DND-41 (cell line): ENCODE results near the gene PRRT2.
"Not testable (repeated sequence)": the region's sequence is repeated elsewhere in the genome, so short reads cannot be mapped to it uniquely, and the experiment has no call there.

Experiments used
- EZH2 ChIP-seq: IDR thresholded peaks from 3 replicates; pipeline ENCODE4 v1.6.1; 2012; ENCODE audit warnings: borderline replicate concordance, low read depth, mild to moderate bottlenecking, moderate library complexity, low read length, inconsistent platforms; ENCODE audit not compliant: severe bottlenecking
- TF ChIP-seq, protein P1 (sequence below): IDR thresholded peaks from 2 replicates; pipeline ENCODE4 v1.5.1; 2012; ENCODE audit warnings: borderline replicate concordance, low read length, moderate library complexity, mild to moderate bottlenecking; ENCODE audit not compliant: poor library complexity, severe bottlenecking; ENCODE audit errors: extremely low read depth

DNA sequence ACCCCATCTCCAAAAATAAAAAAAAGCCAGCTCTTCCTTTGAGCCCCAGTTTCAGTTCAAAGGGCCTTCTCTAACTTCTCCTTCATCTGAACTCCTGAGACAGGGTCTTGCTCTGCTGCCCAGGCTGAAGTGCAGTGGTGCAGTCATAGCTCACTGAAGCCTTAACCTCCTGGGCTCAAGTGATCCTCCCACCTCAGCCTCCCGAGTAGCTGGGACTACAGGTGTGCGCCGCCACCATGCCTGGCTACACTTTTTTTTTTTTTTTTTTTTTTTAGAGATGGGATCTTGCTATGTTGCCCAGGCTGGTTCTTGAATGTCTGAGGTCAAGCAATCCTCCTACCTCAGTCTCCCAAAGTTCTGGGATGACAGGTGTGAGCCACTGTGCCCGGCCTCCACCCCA lies 21.2 kb downstream of the PRRT2 start:
- TF ChIP-seq, protein P1, sequence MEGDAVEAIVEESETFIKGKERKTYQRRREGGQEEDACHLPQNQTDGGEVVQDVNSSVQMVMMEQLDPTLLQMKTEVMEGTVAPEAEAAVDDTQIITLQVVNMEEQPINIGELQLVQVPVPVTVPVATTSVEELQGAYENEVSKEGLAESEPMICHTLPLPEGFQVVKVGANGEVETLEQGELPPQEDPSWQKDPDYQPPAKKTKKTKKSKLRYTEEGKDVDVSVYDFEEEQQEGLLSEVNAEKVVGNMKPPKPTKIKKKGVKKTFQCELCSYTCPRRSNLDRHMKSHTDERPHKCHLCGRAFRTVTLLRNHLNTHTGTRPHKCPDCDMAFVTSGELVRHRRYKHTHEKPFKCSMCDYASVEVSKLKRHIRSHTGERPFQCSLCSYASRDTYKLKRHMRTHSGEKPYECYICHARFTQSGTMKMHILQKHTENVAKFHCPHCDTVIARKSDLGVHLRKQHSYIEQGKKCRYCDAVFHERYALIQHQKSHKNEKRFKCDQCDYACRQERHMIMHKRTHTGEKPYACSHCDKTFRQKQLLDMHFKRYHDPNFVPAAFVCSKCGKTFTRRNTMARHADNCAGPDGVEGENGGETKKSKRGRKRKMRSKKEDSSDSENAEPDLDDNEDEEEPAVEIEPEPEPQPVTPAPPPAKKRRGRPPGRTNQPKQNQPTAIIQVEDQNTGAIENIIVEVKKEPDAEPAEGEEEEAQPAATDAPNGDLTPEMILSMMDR = not testable (repeated sequence)
- TF ChIP-seq EZH2 = not testable (repeated sequence)
